OCI-LY7 (cell line): Measurements from ENCODE around the gene EDN2.

Experiments used
- CTCF ChIP-seq: fragments of 200-600 bp; sonication (generic); conservative IDR thresholded peaks from 2 replicates; pipeline ENCODE4 v1.5.1; 2014; ENCODE audit warnings: mild to moderate bottlenecking, antibody characterized with exemption, low read length, moderate library complexity, mixed read lengths
- EZH2phosphoT487 ChIP-seq: fragments of 200-600 bp; sonication (generic); IDR thresholded peaks from 2 replicates; pipeline ENCODE4 v1.6.1; 2018; ENCODE audit warnings: low read depth, borderline replicate concordance, mild to moderate bottlenecking, mixed run types, antibody characterized with exemption, low read length, moderate library complexity, mixed read lengths

GRCh38 chr1:41518471-41518870 is 34.0 kb upstream of the EDN2 start:
- no peak for TF ChIP-seq CTCF
- no peak for TF ChIP-seq EZH2phosphoT487
